ENCODE results near the gene PNPT1.

The PNPT1 gene

GRCh38 chr2:55609193-55609794 lies 84.3 kb downstream of the PNPT1 start:
- Histone ChIP-seq H2AFZ (ENCODE audit: insufficient read depth, low read length, poor library complexity) (no peak overlapping the region), H3K79me1 (ENCODE audit: low read length) (no peaks in the 10 kb centered on the region), H3K23ac (ENCODE audit: low read length) (no peak overlapping the region), H3K36me3 (ENCODE audit: control insufficient read depth in 1 of 2, insufficient read depth in 2 of 2, low read length in 2 of 2) (peaks cover 12 to 15% of the 10 kb centered on the region in 2 experiments), H3K14ac (ENCODE audit: low read length) (no peak overlapping the region), H2AK5ac (ENCODE audit: low read length) (no peak overlapping the region), H3K4ac (ENCODE audit: low read depth, low read length) (peak overlapping the region; percentile 55), H2BK120ac (ENCODE audit: insufficient read depth, low read length, poor library complexity) (no peak overlapping the region), H3K4me1 (ENCODE audit: control insufficient read depth in 1 of 2, insufficient read depth in 2 of 2, low read length in 2 of 2) (no peaks in the 10 kb centered on the region), H4K8ac (ENCODE audit: low read depth, low read length) (no peak overlapping the region), H3K27ac (ENCODE audit: low read depth, low read length) (no peak overlapping the region), H2BK5ac (ENCODE audit: low read depth, low read length, poor library complexity) (no peak overlapping the region), H4K12ac (ENCODE audit: low read depth, low read length) (peak overlapping the region; percentile 54), H3K79me2 (ENCODE audit: control insufficient read depth, insufficient read depth, low read length, poor library complexity) (peaks cover 4% of the 10 kb centered on the region), H4K91ac (ENCODE audit: low read depth, low read length) (no peak overlapping the region), H3K4me2 (ENCODE audit: low read length) (no peak overlapping the region), H3K4me3 (ENCODE audit: low read depth, low read length) (no peak overlapping the region), H3K18ac (ENCODE audit: low read length) (no peak overlapping the region), H3K9ac (ENCODE audit: low read length) (no peak overlapping the region), H3K9me3 (ENCODE audit: insufficient read depth, low read depth, low read length) (no peaks in the 10 kb centered on the region), H3K27me3 (ENCODE audit: insufficient read depth, low read length) (no peaks in the 10 kb centered on the region), H2BK12ac (ENCODE audit: low read length) (no peak overlapping the region)
- no peak for DNase-seq
- no CpG with 5 or more reads among the region's 8 CpGs for WGBS (ENCODE audit: extremely low coverage, insufficient coverage, insufficient read length)

GRCh38 chr2:55607717-55608116 lies 85.9 kb downstream of the PNPT1 start:
- Histone ChIP-seq H3K36me3 (ENCODE audit: control insufficient read depth in 1 of 2, insufficient read depth in 2 of 2, low read length in 2 of 2) (peaks cover 14 to 16% of the 10 kb centered on the region in 2 experiments), H2BK120ac (ENCODE audit: insufficient read depth, low read length, poor library complexity) (no peak overlapping the region), H4K8ac (ENCODE audit: low read depth, low read length) (no peak overlapping the region), H2BK5ac (ENCODE audit: low read depth, low read length, poor library complexity) (no peak overlapping the region), H3K23ac (ENCODE audit: low read length) (no peak overlapping the region), H3K79me2 (ENCODE audit: control insufficient read depth, insufficient read depth, low read length, poor library complexity) (peaks cover 4% of the 10 kb centered on the region), H3K4me1 (ENCODE audit: control insufficient read depth in 1 of 2, insufficient read depth in 2 of 2, low read length in 2 of 2) (no peaks in the 10 kb centered on the region), H3K18ac (ENCODE audit: low read length) (no peak overlapping the region), H4K91ac (ENCODE audit: low read depth, low read length) (no peak overlapping the region), H3K9ac (ENCODE audit: low read length) (no peak overlapping the region), H2AK5ac (ENCODE audit: low read length) (no peak overlapping the region), H3K9me3 (ENCODE audit: insufficient read depth, low read depth, low read length) (no peaks in the 10 kb centered on the region), H3K4me3 (ENCODE audit: low read depth, low read length) (no peak overlapping the region), H3K4me2 (ENCODE audit: low read length) (no peak overlapping the region), H2AFZ (ENCODE audit: insufficient read depth, low read length, poor library complexity) (no peak overlapping the region), H3K14ac (ENCODE audit: low read length) (no peak overlapping the region), H2BK12ac (ENCODE audit: low read length) (no peak overlapping the region), H3K27ac (ENCODE audit: low read depth, low read length) (no peak overlapping the region), H3K4ac (ENCODE audit: low read depth, low read length) (no peak overlapping the region), H3K79me1 (ENCODE audit: low read length) (no peaks in the 10 kb centered on the region), H3K27me3 (ENCODE audit: insufficient read depth, low read length) (no peaks in the 10 kb centered on the region), H4K12ac (ENCODE audit: low read depth, low read length) (no peak overlapping the region)
- WGBS (ENCODE audit: extremely low coverage, insufficient coverage, insufficient read length) = no CpG with 5 or more reads among the region's 3 CpGs
- no peak for DNase-seq

- Histone ChIP-seq H2AFZ (ENCODE audit: insufficient read depth, low read length, poor library complexity) (no peak overlapping the region), H3K9me3 (ENCODE audit: insufficient read depth, low read depth, low read length) (no peaks in the 10 kb centered on the region), H4K8ac (ENCODE audit: low read depth, low read length) (no peak overlapping the region), H3K27me3 (ENCODE audit: insufficient read depth, low read length) (no peaks in the 10 kb centered on the region), H3K23ac (ENCODE audit: low read length) (no peak overlapping the region), H4K12ac (ENCODE audit: low read depth, low read length) (no peak overlapping the region), H3K79me2 (ENCODE audit: control insufficient read depth, insufficient read depth, low read length, poor library complexity) (peaks cover 2% of the 10 kb centered on the region), H2AK5ac (ENCODE audit: low read length) (no peak overlapping the region), H3K79me1 (ENCODE audit: low read length) (no peaks in the 10 kb centered on the region), H2BK120ac (ENCODE audit: insufficient read depth, low read length, poor library complexity) (no peak overlapping the region), H4K91ac (ENCODE audit: low read depth, low read length) (no peak overlapping the region), H3K27ac (ENCODE audit: low read depth, low read length) (no peak overlapping the region), H3K4me2 (ENCODE audit: low read length) (no peak overlapping the region), H3K18ac (ENCODE audit: low read length) (no peak overlapping the region), H3K14ac (ENCODE audit: low read length) (no peak overlapping the region), H3K4me3 (ENCODE audit: low read depth, low read length) (no peak overlapping the region), H2BK5ac (ENCODE audit: low read depth, low read length, poor library complexity) (no peak overlapping the region), H3K4ac (ENCODE audit: low read depth, low read length) (no peak overlapping the region), H3K4me1 (ENCODE audit: control insufficient read depth in 1 of 2, insufficient read depth in 2 of 2, low read length in 2 of 2) (no peaks in the 10 kb centered on the region), H3K36me3 (ENCODE audit: control insufficient read depth in 1 of 2, insufficient read depth in 2 of 2, low read length in 2 of 2) (peaks cover 7 to 11% of the 10 kb centered on the region in 2 experiments), H2BK12ac (ENCODE audit: low read length) (no peak overlapping the region), H3K9ac (ENCODE audit: low read length) (no peak overlapping the region)
- WGBS (ENCODE audit: extremely low coverage, insufficient coverage, insufficient read length) = no CpG with 5 or more reads among the region's 1 CpG
- no peak for DNase-seq
Observed at GRCh38 chr2:55604027-55604565, 89.5 kb downstream of the PNPT1 start.

- Histone ChIP-seq H3K36me3 (ENCODE audit: control insufficient read depth in 1 of 2, insufficient read depth in 2 of 2, low read length in 2 of 2) (peaks cover 12 to 16% of the 10 kb centered on the region in 2 experiments), H3K4ac (ENCODE audit: low read depth, low read length) (no peak overlapping the region), H2BK5ac (ENCODE audit: low read depth, low read length, poor library complexity) (no peak overlapping the region), H4K91ac (ENCODE audit: low read depth, low read length) (no peak overlapping the region), H3K79me2 (ENCODE audit: control insufficient read depth, insufficient read depth, low read length, poor library complexity) (peaks cover 2% of the 10 kb centered on the region), H2BK12ac (ENCODE audit: low read length) (no peak overlapping the region), H2BK120ac (ENCODE audit: insufficient read depth, low read length, poor library complexity) (no peak overlapping the region), H4K12ac (ENCODE audit: low read depth, low read length) (no peak overlapping the region), H2AK5ac (ENCODE audit: low read length) (no peak overlapping the region), H3K14ac (ENCODE audit: low read length) (no peak overlapping the region), H3K9me3 (ENCODE audit: insufficient read depth, low read depth, low read length) (no peaks in the 10 kb centered on the region), H3K79me1 (ENCODE audit: low read length) (no peaks in the 10 kb centered on the region), H3K18ac (ENCODE audit: low read length) (no peak overlapping the region), H2AFZ (ENCODE audit: insufficient read depth, low read length, poor library complexity) (no peak overlapping the region), H3K27me3 (ENCODE audit: insufficient read depth, low read length) (no peaks in the 10 kb centered on the region), H3K9ac (ENCODE audit: low read length) (no peak overlapping the region), H3K23ac (ENCODE audit: low read length) (no peak overlapping the region), H3K4me2 (ENCODE audit: low read length) (no peak overlapping the region), H3K4me1 (ENCODE audit: control insufficient read depth in 1 of 2, insufficient read depth in 2 of 2, low read length in 2 of 2) (no peaks in the 10 kb centered on the region), H4K8ac (ENCODE audit: low read depth, low read length) (no peak overlapping the region), H3K4me3 (ENCODE audit: low read depth, low read length) (no peak overlapping the region), H3K27ac (ENCODE audit: low read depth, low read length) (no peak overlapping the region)
- no peak for DNase-seq
Observed at GRCh38 chr2:55601849-55602248, 91.8 kb downstream of the PNPT1 start.
